Subcutaneous adipose tissue (tissue), 4 donors: ENCODE measurements around the gene DCLK2. TPM values are rescaled to one million over a fixed set of nuclear protein-coding genes. Genes with fewer than 3 reads are reported as not detected.

Experiments
- CTCF ChIP-seq: fragments of 450-650 bp; IDR thresholded peaks from one replicate; pipeline ENCODE4 v1.5.1; 2016; ENCODE audit warnings: low read depth, mild to moderate bottlenecking, control low read depth, antibody characterized with exemption, moderate library complexity
- total RNA-seq, 4 donors: library from RNA; depleted of rRNA; stranded (reverse); fragments of >200 nt; gene quantifications; one replicate each; pipeline ENCODE4 v1.1.0, GENCODE V29; 2016

DCLK2 gene
- total RNA-seq, 4 donors from 2014 or later, result 2.4 to 6.2 (median 3.9) TPM

GRCh38 chr4:150044517-150044916, 33.7 kb upstream of the DCLK2 start:
- TF ChIP-seq CTCF, result no peak

GRCh38 chr4:150045410-150045809, 32.8 kb upstream of the DCLK2 start:
- no peak for TF ChIP-seq CTCF

GRCh38 chr4:150046728-150047217, 31.5 kb upstream of the DCLK2 start:
- no peak for TF ChIP-seq CTCF

GRCh38 chr4:150047546-150047945, 30.7 kb upstream of the DCLK2 start:
- TF ChIP-seq CTCF, result no peak

GRCh38 chr4:150049682-150050081, 28.6 kb upstream of the DCLK2 start:
- no peak for TF ChIP-seq CTCF

GRCh38 chr4:150050566-150050965, 27.7 kb upstream of the DCLK2 start:
- TF ChIP-seq CTCF, result no peak

GRCh38 chr4:150051111-150051510, 27.1 kb upstream of the DCLK2 start:
- TF ChIP-seq CTCF, result no peak
